GF-D8 (cell line): ENCODE measurements around the gene WWC2.
"Not testable (repeated sequence)": the region's sequence is repeated elsewhere in the genome, so short reads cannot be mapped to it uniquely, and the experiment has no call there.

ENCODE experiments used
- DNase-seq: peaks from one replicate; lab custom pipeline; 2025; lab: John Stamatoyannopoulos, UW

The WWC2 gene

DNA sequence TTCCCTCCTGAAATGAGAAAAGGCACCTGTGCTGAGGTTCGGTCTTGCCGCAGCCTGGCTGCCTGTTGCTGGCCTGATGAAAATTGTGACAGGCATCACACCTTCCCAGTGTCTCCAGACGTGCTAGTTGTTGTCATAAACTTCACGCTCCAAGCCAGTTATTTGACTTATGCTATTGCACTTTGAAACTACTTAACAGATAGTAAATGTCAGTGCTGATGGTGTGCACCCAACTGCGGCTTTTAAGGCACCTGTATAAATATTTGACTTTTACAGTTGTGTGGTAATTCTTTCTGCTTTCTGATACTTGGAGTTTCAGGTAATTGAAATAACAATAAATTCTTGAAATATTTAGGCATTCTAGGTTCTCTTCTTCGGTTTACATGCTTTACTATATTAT, 1.8 kb downstream of the WWC2 start:
- no peak for DNase-seq

DNA sequence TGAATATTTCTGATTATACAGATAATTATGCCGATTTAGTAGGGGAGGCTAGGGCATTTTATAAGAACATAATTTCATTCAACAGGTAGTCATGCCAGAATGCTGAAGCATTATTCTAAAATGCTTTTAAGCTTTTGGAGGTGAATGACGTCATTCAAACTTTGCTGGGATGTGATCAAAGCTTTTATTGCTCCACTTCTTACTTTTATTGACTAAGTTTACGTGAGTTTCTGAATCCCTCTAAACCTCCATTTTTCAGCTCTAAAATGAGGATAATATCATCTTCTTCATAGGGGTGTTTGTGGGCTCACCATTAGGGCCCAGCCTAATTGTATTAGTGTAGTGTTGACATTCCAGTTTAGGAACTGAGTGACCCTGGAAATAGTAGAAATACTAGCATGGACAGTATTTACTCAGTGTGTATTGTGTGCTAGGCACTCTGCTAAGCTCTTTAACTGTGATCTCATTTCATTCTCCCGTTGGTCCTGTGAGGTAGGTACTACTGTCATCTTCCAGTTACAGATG, 3.0 kb downstream of the WWC2 start:
- no peak for DNase-seq

DNA sequence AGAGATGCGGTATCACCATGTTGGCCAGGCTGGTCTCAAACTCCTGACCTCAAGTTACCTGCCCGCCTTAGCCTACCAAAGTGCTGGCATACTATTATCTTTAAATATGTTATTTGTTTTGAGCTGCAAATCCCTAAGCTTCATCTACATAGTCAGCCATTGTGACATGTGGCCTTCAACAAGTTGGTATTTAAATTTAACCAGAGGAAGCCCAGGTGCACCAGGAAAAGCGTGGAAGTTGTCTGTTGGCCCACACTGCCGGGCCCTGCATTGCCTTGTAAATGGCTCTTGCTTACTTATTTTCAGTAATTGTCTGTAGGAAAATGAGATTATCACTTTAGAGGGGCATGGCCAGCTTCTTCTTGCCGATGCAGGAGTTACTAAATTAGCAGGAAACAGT, 6.0 kb downstream of the WWC2 start:
- no peak for DNase-seq

DNA sequence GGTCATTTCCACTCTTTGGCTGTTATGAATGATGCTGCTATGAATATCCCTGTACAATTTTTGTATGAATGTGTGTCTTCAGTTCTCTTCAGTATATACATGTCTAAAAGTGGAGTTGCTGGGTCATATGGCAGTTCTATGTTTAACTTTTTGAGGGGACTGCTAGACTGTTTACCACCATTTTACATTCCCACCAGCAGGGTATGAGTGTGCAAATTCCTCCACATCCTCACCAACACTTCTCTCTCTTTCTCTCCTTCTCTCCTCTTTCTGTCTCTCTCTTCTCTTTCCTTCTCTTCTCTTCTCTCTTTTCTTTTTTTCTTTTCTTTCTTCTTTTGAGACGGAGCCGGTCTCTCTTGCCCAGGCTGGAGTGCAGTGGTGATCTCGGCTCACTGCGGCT, 7.8 kb downstream of the WWC2 start:
- DNase-seq = no peak

DNA sequence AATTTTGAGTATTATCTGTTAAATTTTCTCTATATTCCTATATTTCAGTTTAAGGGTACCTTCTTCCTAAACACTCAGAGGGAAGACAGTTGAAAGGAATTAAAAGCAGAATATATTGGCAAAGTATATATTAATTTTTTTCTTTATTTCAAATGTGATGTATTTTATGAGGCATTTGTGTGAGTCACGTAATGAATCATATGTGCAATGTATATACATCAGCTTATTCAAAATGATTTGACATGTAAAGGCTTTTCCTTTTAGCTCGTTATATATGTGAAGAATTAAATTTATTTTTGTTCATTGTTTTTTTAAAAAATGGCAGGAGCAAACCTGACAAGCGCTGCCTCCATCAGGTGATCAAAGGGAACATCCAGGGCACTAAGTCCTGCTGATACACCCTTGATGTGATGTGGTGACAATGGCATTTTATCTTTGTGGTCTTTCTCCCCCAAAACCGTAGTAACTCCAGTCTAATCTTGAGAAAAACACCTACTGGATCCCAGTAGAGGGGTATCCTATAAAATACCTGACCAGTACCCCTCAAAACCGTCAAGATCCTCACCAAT, 8.9 kb downstream of the WWC2 start:
- no peak for DNase-seq

DNA sequence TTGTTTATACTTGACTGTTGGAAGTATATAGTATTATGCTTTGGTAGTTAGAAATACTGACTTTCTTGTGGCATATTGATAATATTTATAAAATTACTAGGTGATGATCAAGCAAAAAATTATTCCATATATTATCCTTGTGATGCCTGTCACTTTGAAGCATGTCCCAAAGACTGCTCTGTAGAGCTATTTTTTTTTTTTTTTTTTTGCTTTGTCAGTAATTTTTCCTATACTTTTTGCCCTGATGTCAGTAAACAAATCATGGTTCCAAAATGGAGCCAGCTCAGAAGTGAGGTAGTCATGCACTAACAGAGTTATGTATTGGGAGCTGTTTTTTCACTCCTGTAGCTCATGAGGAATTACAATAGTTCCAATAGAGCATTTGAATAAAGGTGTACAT, 11.2 kb downstream of the WWC2 start:
- no peak for DNase-seq

DNA sequence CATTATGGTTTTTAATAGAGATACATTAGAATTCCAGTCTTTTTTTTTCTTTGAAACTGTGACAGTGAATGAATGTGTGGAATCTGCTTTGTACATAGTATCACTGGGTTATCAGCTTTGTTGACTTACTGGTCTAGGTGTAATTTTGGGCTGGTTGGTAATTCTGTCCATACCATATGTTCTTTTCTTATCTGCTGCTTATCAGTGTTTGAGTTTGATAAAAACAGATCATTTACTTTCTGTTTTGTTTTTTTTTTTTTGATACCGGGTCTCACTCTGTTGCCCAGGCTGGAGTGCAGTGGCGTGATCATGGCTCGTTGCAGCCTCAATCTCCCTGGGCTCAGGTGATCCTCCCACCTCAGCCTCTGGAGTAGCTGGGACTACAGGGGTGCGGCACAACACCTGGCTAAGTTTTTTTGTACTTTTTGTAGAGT, 12.4 kb downstream of the WWC2 start:
- DNase-seq = no peak

DNA sequence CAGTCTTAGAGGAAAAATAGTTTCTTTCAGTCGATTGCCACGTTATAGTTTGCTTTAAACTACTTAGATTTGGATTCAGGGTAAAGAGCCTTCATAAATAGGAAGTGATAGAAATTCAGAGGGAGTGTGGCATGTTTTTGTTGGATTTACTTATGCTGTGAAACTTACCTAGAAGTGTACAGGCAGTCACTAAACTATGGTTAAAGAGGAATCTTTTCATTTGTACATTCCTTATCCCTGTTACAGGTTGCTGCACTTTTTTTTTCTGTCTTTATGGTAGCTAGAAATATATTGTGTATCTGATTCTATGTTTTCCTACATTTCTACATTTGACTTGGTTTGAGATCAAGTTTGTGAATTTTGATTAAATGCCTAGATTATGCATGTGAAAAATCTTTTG, 19.1 kb downstream of the WWC2 start:
- DNase-seq = no peak

DNA sequence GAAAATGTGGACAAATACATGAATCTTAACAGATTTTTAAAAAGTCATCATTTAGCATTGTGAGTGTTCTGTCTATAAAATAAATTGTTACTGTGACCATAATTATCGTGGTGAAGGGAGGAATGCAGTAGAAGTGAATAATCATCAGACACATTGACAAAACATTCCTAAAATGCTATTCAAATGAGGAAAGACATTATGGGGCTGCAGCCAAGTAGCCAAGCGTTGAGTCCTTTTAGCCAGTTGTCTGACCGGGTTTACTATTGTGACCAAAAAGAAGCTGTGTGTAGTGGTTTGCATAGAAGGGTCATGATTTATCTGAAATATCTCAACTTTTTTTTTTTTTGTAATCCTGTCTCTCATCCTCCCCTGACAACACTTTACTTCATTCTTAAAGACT, 19.5 kb downstream of the WWC2 start:
- no peak for DNase-seq

DNA sequence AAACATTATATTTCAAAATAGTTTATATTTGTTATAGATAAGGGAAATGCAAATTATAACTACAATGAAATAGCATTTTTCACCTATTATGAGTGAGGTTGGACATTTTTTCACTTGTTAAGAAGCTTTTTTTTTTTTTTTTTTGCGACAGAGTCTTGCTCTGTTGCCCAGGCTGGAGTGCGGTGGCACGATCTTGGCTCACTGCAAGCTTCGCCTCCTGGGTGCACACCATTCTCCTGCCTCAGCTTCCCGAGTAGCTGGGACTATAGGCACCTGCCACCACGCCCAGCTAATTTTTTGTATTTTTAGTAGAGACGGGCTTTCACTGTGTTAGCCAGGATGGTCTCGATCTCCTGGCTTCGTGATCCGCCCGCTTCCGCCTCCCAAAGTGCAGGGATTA, 22.6 kb downstream of the WWC2 start:
- DNase-seq = not testable (repeated sequence)

DNA sequence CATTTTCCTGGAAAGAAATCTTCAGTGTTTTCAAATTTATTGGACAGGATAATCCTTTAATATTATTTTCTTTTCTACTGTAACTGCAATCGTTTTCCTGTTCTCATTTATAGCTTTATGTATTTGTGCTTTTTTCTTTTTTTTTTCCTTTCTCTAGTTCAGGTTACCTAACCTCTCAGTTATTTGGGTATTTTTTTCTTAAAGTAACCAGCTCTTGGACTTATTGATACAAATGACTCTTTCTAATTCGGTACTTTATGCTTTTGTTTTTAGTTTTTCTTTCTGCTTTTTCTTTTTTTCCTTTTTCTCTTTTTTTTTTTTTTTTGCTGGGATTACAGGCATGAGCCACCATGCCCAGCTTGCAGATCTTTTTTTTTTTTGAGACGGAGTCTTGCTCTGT, 25.2 kb downstream of the WWC2 start:
- no peak for DNase-seq

DNA sequence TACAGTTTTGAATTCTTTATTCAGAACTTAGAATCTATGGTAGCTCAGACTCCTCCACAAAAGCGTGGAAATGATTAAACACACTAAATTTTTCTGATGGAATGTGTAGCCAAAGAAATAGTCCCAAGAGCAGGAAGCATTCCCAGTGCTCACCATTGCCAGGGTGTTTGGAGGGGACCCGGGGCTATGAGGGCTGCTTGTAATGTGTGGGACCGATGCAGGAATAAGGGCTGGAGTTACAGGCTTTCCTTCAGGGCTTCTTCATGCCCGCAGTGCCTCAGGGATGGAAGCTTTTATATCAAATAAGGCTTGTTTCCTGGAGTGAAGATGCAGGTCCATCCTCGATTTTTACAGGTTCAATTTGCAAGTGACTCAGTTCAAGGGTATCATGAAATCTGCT, 25.8 kb downstream of the WWC2 start:
- DNase-seq = no peak

DNA sequence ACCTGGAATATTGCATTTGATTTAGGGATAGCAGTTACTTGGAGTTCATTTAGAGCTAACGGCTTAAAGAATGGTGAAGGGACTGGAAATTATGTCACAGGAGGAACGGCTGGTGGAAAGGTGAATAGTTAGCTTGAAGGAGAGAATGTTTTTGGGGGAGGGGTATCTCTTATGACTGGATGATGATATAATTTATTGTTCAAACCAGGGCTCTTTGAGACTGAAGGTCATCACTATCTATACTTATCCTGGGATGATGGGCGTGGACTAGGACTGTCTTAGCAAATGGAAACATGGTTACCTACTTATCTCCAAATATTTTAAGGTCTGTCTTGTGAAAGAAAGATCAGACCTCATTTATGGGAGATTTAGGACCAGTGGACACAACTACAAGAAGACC, 30.1 kb downstream of the WWC2 start:
- DNase-seq = no peak

DNA sequence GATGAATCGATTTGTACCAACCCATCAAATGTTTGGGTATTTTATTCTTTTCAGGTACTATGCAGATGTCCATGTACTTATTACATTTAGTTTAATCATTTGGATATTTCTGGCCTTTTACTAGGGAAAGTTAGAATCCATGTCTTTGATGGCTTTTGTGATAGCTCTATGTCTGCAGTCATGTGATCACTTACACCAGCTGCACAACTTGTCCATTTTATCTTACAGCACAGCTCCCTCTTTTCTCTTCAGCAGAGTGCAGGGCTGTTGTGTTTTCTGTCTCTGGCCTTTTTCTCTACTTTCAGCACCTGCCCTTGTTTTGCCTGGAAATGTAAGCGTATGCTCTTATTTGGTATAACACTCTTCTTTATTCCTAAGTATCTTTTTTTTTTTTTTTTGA, 30.6 kb downstream of the WWC2 start:
- no peak for DNase-seq

DNA sequence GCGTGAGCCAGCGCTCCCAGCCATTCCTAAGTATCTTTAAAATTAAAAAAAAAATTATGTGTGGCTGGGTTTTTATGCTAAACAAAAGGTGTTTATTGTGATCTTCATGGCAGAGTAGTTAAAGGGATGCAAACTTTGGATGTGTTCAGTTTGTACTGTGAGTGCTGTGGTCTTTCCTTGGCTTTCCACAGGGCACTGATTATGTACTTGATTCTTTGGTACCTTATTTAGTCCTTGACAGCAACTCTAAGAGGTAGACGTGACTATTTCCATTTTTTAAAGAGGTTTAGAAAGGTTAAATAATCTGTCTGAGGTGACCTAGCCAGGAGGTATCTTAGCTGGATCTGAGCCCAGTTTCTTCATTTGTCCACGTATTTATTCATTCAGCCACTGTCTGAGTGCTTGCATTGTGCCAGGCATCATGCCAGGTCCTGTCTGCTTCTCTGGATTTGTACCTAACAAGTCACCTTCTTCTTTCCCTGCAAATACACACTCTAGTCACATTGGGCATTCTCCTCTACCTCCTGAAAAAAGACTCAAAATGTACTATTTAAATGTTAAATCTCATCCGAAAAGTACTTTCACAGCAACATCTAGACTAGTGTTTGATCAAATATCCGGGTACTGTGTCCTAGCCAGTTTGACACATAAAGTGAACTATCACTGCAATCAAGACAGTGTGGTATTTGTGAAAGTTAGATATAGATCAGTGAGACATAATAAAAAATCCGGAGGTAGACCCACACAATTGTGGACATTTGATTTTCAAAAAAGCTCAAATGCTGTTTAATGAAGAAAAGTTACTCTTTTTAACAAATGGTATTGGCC, 31.5 kb downstream of the WWC2 start:
- DNase-seq = no peak

DNA sequence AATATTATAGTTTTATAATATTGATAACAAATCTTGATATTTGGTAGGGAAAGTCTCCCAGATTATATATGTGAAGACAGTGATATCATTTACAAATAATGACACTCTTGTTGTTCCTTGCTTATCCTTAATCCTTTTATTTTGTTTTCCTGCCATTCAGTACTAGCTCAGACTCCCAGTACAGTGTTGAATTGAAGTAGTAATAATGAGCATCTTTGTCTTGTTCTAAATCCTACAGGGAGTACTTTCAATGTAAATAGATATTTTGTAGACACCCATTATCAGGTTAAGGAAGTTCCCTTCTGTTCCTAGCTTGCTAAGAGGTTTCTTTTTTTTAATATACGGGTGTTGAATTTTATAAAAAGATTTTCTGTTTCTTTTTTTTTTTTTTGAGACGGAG, 33.0 kb downstream of the WWC2 start:
- DNase-seq = no peak

DNA sequence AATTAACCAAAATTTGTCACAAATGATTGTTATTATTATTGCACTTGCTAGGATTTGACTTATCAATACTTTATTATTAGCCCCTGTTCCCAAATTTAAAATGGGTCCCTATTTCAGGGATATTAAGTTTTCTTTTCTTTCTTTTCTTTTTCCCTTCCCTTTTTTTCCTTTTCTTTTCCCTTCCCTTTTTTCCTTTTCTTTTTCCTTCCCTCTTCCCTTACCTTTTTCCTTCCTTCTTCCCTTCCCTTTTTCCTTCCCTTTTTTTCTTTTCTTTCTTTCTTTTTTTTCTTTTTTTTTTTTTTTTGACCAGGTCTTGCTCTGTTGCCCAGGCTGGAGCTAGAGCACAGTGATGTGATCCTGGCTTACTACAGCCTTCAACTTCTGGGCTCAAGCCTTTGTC, 33.8 kb downstream of the WWC2 start:
- DNase-seq = no peak

DNA sequence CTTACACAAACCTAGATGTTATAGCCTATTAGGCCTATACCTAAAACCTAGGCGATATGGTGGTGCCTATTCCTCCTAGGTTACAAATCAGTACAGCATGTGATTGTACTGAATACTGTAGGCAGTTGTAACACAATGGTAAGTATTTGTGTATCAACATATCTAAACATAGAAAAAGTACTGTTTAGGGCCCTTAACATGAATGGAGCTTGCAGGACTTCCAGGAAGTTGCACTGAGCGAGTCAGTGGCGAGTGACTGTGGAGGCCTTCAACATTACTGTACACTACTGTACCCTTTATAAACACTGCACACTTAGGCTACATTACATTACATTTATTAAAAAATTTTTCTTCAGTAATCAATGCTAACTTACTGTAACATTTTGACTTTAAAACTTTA, 37.8 kb downstream of the WWC2 start:
- DNase-seq = no peak

DNA sequence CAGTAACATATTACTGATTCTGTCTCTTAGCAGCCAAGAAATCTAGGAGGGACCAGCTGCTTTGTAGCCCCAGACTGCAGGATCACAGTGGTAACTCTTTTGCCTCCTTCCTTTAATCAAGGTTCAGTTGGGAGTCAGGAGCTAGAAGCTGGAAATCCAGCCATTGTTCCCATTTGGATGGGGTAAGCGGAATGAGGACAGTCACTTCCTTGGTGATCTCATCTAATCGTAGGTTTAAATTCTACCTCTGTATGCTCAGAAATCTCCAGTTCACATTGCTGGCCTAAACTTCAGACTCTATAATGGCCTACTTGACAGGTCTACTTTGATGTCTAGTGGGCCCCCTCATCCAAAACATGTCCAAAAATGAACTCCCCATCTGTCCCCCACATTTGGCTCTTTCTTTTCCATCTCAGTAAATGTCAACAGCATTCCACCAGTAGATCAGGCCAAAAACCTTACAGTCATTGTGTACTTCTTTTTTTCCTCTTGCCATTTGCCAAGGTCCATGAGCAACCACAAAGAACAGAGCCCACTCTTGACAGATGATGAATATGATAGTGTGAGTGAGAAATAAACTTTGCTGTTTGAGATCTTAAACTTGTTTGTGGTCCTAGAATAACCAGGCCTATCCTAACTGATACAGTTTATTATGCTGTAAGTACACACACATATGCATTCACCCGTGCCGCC, 40.1 kb downstream of the WWC2 start:
- DNase-seq = no peak

DNA sequence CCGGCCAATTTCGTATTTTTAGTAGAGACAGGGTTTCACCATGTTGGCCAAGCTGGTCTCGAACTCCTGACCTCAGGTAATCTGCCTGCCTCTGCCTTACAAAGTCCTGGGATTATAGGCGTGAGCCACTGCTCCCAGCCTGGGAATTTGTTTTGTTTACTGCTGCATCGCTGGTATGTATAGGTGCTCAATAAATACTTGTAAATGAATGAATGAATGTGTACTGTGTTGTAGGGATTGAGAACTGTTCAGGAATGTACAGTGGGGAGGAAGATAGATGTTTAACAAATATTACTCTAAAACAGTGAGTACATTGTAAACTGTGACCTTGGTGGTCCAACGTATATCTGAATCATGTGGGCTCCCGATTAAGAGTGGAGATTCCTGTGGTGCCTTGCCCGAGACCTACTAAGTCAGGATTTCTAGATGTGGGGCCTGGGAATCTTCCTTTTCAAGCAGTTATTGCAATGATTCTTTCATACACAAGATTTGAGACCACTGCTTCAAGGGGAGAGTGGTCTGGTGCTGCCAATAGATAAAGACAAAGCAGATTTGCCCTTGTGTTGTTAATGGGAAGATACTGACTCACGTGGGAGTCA, 41.0 kb downstream of the WWC2 start:
- no peak for DNase-seq

DNA sequence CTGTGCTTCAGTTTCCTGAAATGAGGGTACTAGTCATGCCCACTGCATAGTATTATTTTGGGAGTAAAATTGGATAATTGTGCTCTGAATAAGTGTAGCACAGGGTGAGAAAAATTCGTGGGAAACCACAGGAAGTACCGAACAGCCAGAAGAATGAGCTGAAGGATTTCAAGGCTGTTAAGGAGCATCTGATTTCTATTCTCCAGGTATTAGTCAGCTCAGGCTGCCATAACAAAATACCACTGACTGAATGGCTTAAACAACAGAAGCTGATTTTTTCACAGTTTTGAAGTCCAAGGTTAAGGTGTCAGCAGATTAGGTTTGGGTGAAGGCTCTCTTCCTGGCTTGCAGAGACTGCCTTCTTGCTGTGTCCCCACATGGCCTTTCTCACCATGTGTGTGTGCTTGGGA, 41.9 kb downstream of the WWC2 start:
- no peak for DNase-seq

DNA sequence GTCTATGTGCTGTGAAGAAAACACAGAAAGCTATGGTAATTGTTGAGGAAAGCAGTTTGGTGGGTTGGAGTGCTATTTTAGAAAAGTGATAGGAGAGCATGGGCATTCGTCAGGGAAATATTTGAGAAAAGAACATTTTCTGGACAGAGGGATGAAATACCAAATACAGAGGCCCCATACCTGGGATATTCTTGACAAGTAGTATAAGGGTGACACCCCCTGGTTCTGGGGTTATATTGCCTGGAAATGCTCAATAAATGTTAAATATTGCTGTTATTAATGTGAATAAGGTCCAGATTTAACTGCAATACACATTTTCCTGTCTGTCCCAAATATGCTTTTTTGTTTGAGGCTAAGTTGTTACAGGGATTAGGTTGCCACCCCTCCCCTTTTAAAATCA, 42.9 kb downstream of the WWC2 start:
- DNase-seq = no peak
